Activated CD8-positive, alpha-beta memory T cell treated with anti-CD3 and anti-CD28 coated beads for 24 hours (primary cell): Measurements from ENCODE around the gene HRH1.

Experiments
- DNase-seq: peaks from one replicate; pipeline ENCODE4 v3.0.0-alpha.2; 2020

Gene HRH1

GRCh38 chr3:11287404-11287803, 133.1 kb downstream of the HRH1 start:
- no peak for DNase-seq

GRCh38 chr3:11288021-11288491, 133.8 kb downstream of the HRH1 start:
- DNase-seq = no peak

- DNase-seq = no peak
Observed at GRCh38 chr3:11288786-11289637, 134.7 kb downstream of the HRH1 start.

GRCh38 chr3:11289864-11290263, 135.6 kb downstream of the HRH1 start:
- DNase-seq = no peak

GRCh38 chr3:11290743-11291680, 136.7 kb downstream of the HRH1 start:
- no peak for DNase-seq

GRCh38 chr3:11291808-11292207, 137.5 kb downstream of the HRH1 start:
- no peak for DNase-seq

GRCh38 chr3:11297126-11297525, 142.8 kb downstream of the HRH1 start:
- DNase-seq = no peak

- no peak for DNase-seq
Observed at GRCh38 chr3:11300970-11301369, 146.7 kb downstream of the HRH1 start.

- DNase-seq = no peak
Observed at GRCh38 chr3:11302444-11302843, 148.2 kb downstream of the HRH1 start.

GRCh38 chr3:11304175-11304574, 149.9 kb downstream of the HRH1 start:
- no peak for DNase-seq

GRCh38 chr3:11305509-11305908, 151.2 kb downstream of the HRH1 start:
- no peak for DNase-seq

- peak; percentile 63 for DNase-seq
Observed at GRCh38 chr3:11306817-11307589, 152.7 kb downstream of the HRH1 start.

- DNase-seq = no peak
Observed at GRCh38 chr3:11307830-11308432, 153.6 kb downstream of the HRH1 start.

- DNase-seq = no peak
Observed at GRCh38 chr3:11310258-11310657, 156.0 kb downstream of the HRH1 start.

GRCh38 chr3:11312166-11312565, 157.9 kb downstream of the HRH1 start:
- DNase-seq = no peak
